GM21526 (cell line): ENCODE measurements around the gene GSTK1.
"Not testable (repeated sequence)": the region's sequence is repeated elsewhere in the genome, so short reads cannot be mapped to it uniquely, and the experiment has no call there.

Experiments
- ATAC-seq: cut with Tn5 transposase; IDR thresholded peaks from one replicate; pipeline ENCODE4 v1.9.1; 2021; ENCODE audit warnings: moderate library complexity; ENCODE audit not compliant: unreplicated experiment, low FRiP score

The GSTK1 gene

DNA sequence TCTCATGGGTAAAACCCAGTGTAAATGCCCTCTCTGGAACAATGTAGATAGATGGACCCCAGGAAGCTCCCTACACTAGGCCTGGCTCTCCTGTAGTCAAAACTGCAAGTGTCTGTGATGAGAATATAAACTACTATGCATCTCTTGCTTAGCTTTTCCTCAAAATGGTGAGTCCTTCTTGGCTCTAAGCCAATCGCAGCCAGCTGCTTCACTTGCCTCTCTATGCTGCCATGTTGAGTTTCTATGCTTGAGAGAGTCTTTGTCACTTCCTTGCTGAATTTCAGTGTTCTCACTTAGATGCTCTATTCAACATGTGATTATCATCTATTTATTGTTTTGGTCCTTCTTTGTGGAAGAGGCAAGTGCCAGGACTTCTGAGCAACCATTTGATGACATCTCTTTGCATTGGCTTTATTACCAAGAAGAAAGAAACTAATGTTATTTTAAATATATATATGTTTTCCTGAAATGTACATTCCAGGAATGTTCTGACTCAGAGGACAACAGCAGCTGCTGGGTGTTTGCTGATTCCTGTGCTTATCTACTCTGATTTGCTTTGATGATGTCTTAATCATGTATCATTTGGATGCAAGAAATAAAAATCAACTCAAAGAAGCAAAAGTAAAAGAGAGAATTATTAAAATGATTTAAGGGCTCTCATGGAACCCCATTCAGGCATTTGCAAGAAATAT, 24.8 kb upstream of the GSTK1 start:
- no peak for ATAC-seq

DNA sequence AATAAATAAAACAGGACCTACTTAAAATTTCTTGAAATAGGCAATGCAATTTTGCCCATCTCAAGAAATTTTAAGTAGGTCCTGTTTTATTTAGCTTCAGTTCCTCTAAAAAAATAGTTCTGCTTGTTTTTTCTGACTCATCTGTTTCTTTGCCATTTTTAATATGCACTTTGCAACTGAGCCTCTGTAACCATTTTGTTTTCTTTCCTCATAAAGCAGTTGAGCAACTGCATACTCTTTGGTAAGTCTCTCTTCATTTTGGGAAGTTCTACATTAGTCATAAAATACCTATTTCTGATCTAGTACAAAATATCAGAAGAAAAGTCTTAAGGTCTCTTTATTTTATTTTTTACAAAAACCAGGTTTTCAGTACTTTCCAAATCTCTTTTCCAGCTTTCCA, 23.4 kb upstream of the GSTK1 start:
- no peak for ATAC-seq

- peak; percentile 94 for ATAC-seq
Measured at GRCh38 chr7:143240291-143241168, 22.7 kb upstream of the GSTK1 start.

- no peak for ATAC-seq
Measured at GRCh38 chr7:143242306-143242705, 20.9 kb upstream of the GSTK1 start.

GRCh38 chr7:143243111-143243510, 20.1 kb upstream of the GSTK1 start:
- no peak for ATAC-seq

DNA sequence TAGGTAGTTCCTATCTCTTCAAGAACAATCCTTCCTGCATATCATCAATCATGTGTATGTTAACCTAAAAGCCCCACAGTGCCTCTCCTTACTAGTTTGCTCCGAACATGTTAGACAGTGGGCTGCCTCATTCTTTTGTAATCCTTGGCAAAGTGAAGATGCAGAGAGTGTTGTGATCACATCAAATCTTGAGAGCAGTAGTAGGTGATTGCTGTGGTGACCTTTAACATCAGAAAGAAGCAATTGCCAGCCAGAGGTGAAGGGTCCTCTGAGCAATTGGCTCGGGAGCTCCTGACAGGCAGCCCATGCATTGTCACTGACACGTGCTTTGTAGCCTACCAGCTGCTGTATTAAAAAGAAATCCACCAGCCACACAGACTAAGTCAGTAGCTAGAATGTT, 19.6 kb upstream of the GSTK1 start:
- no peak for ATAC-seq

DNA sequence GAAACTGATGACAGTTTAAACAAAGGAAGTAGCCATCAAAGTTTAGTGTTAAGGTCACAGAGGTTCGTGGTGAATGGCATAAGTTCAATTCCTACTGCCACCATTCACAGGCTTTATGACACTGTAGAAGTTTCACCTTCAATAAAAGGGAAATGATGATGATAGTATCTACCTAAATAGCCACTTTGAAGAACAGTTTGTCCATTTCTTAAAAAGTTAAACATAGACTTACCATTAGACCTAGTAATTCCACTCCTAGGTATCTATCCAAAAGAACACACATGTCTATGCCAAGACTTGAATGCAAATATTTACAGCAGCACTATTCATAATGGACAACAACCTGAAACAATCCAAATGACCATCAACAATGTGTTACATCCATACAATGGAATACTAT, 18.9 kb upstream of the GSTK1 start:
- no peak for ATAC-seq

DNA sequence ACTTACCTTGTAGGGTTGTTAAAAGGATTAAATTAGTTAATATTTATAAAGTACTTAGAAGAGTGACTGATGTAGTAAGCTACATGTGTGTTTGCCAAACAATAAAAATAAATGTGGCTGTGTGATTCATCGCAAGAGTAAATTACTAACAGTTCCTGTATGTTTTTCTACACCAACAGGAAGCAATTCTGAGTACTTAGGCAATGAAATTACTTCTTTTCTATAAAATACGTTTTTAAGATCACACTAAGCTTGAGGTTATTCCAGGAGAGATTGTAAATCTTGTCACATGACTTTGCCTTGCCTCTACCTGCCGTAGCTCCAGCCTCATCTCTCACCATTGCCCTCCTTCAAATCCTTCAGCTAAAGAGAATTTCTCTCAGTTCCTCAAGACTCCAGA, 18.1 kb upstream of the GSTK1 start:
- ATAC-seq: no peak

DNA sequence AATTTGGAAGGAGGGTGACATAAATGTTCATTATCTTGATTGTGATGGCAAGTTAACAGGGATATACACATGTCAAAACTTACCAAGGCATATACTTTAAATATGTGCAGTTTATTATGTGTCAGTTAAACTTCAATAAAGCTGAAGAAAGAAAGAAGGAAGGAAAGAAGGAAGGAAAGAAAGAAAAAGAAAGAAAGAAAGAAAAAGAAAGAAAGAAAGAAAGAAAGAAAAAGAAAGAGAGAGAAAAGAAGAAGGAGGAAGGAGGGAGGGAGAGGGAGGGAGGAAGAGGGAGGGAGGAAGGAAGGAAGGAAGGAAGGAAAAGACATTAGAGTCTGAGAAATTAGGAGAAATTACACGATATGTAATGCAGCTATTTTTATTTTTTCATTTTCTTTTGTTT, 15.9 kb upstream of the GSTK1 start:
- ATAC-seq: no peak

DNA sequence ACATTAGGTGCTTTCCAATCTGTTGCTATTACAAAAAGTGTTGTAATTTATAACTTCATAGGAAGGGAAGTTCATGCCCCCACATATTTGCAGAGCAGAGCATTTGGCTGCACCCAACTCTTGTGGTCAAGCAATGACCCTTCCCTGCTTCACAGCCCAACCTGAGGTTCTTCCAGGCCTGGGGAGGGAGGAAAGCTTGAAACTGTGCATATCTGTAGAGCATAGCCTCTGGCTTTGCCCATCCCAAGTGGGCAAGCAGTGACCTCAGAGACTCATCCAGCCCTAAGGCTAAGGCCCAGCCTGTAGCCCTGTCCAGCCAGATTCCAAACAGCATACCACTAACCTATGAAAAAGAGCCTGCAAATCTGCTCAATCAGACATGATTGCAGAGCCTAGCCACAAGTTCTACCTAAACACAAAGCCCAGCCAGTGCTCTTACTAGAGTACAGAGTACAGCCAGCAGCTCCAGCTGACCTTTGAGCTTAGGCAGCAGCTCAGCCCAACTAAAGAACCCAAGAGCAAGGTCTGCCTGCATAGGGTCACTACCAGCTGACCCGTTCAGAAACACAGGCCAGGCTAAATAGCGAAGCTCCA, 14.4 kb upstream of the GSTK1 start:
- no peak for ATAC-seq

- ATAC-seq: no peak
Measured at GRCh38 chr7:143250199-143250598, 13.0 kb upstream of the GSTK1 start.

- no peak for ATAC-seq
Measured at GRCh38 chr7:143250822-143251221, 12.4 kb upstream of the GSTK1 start.

DNA sequence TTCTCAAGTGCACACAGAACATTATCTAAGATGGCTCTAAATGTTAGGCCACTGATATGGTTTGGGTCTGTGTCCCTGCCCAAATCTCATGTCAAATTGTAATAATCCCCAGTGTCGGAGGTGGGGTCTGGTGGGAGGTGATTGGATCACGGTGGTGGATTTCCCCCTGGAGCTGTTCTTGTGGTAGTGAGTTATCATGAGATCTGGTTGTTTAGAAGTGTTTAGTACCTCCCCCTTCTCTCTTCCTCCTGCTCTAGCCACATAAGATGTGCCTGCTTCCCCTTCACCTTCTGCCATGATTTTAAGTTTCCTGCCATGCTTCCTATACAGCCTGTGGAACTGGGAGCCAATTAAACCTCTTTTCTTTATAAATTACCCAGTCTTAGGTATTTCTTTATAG, 11.2 kb upstream of the GSTK1 start:
- no peak for ATAC-seq

- no peak for ATAC-seq
Measured at GRCh38 chr7:143255564-143255963, 7.7 kb upstream of the GSTK1 start.

DNA sequence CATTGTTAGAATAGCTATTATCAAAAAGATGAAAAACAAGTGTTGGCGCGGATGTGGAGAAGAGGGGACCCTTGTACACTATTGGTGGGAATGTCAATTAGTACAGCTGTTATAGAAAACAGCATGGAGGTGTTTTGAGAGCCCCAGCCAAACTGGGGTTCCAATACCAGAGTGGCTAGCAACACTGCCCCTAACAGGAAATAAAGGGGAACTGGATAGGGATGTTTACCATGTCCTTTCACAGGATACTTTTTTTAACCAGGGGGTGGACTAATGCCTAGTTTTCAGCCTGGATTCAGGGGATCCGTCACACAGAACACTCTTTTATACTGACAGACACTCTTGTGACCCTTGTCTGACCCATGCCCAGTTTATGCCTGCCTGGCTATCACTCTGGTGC, 6.9 kb upstream of the GSTK1 start:
- no peak for ATAC-seq

- peak; percentile 82 for ATAC-seq
Measured at GRCh38 chr7:143256932-143257331, 6.3 kb upstream of the GSTK1 start.

GRCh38 chr7:143257501-143257900, 5.7 kb upstream of the GSTK1 start:
- no peak for ATAC-seq

GRCh38 chr7:143258831-143259230, 4.4 kb upstream of the GSTK1 start:
- peak; percentile 57 for ATAC-seq

DNA sequence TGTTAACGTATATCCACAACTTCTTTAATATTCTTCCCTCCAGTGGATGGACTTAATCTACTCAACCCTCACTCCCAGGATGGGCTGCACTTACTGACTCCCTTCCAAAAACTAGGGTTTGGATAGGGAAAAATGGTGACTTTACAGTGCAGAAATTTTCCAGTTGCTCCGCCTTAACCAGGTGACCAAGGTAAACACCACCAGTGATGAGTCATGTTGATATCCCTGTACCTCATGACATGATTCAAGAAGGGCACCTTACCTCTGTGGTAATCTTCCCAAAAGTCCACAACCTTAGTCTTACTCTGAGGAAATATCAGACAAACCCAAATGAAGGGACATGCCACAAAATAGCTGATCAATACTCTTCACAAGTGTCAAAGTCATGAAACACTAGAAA, 3.5 kb upstream of the GSTK1 start:
- ATAC-seq: no peak

- ATAC-seq: no peak
Measured at GRCh38 chr7:143261901-143262300, 1.3 kb upstream of the GSTK1 start.

- ATAC-seq: not testable (repeated sequence)
Measured at GRCh38 chr7:143264196-143264568, 941 bp downstream of the GSTK1 start.
